GM23338 (cell line): Measurements from ENCODE around the gene RXFP2. TPM values are rescaled to one million over a fixed set of nuclear protein-coding genes. Genes with fewer than 3 reads are reported as not detected.

Source experiments
- ATAC-seq: fragments of 200-7000 bp; cut with Tn5 transposase; 3 replicates; pipeline ENCODE4 v1.9.1; 2020
- DNase-seq: peaks from one replicate; pipeline ENCODE4 v3.0.0-alpha.2; 2015; ENCODE audit warnings: low spot score
- H2AFZ ChIP-seq: fragments of 200-600 bp; sonication (generic); 2 replicates; pipeline ENCODE4 v1.8.0; 2016; ENCODE audit warnings: antibody characterized with exemption, mild to moderate bottlenecking, moderate library complexity
- H3F3A ChIP-seq: fragments of 200-600 bp; sonication (generic); replicated peaks from 2 replicates; pipeline ENCODE4 v1.8.0; 2017; ENCODE audit warnings: antibody characterized with exemption, mixed run types, low read depth
- H3K27ac ChIP-seq: fragments of 200-600 bp; sonication (generic); 2 replicates; pipeline ENCODE4 v1.6.1; 2016; ENCODE audit warnings: low read depth
- H3K27me3 ChIP-seq: fragments of 200-600 bp; sonication (generic); 2 replicates; pipeline ENCODE4 v1.8.0; 2016; ENCODE audit warnings: mild to moderate bottlenecking, mixed run types, moderate library complexity; ENCODE audit not compliant: insufficient read depth
- H3K36me3 ChIP-seq: fragments of 200-600 bp; sonication (generic); 2 replicates; pipeline ENCODE4 v1.8.0; 2016; ENCODE audit warnings: mild to moderate bottlenecking; ENCODE audit not compliant: insufficient read depth
- H3K4me1 ChIP-seq: fragments of 200-600 bp; sonication (generic); 2 replicates; pipeline ENCODE4 v1.8.0; 2016; ENCODE audit warnings: mild to moderate bottlenecking, moderate library complexity; ENCODE audit not compliant: insufficient read depth
- H3K4me2 ChIP-seq: fragments of 200-600 bp; sonication (generic); 2 replicates; pipeline ENCODE4 v1.7.1; 2017; ENCODE audit warnings: mixed run types
- H3K4me3 ChIP-seq: fragments of 200-600 bp; sonication (generic); 2 replicates; pipeline ENCODE4 v1.6.1; 2016; ENCODE audit warnings: mixed run types
- H3K79me2 ChIP-seq: fragments of 200-600 bp; sonication (generic); replicated peaks from 2 replicates; pipeline ENCODE4 v1.8.0; 2017; ENCODE audit warnings: mild to moderate bottlenecking; ENCODE audit not compliant: insufficient read depth
- H3K9me2 ChIP-seq: fragments of 200-600 bp; sonication (generic); 2 replicates; pipeline ENCODE4 v1.8.0; 2017; ENCODE audit not compliant: insufficient read depth
- H4K20me1 ChIP-seq: fragments of 200-600 bp; sonication (generic); replicated peaks from 2 replicates; pipeline ENCODE4 v1.8.0; 2017; ENCODE audit warnings: mild to moderate bottlenecking; ENCODE audit not compliant: insufficient read depth
- H3K27ac Mint-ChIP-seq: 2 replicates; pipeline ENCODE4 v1.8.0; 2020; ENCODE audit warnings: inconsistent platforms, mild to moderate bottlenecking, moderate library complexity, mixed read lengths
- H3K27me3 Mint-ChIP-seq: 3 replicates; pipeline ENCODE4 v1.8.0; 2022; ENCODE audit warnings: low read depth, mild to moderate bottlenecking, moderate library complexity, mixed read lengths, inconsistent platforms; ENCODE audit not compliant: insufficient read depth, poor library complexity
- H3K36me3 Mint-ChIP-seq: 3 replicates; pipeline ENCODE4 v1.8.0; 2021; ENCODE audit warnings: low read depth, mild to moderate bottlenecking, inconsistent platforms, moderate library complexity, mixed read lengths
- H3K4me1 Mint-ChIP-seq: 3 replicates; pipeline ENCODE4 v1.8.0; 2020; ENCODE audit warnings: mild to moderate bottlenecking, inconsistent platforms, mixed read lengths
- H3K4me3 Mint-ChIP-seq: 3 replicates; pipeline ENCODE4 v1.8.0; 2021; ENCODE audit warnings: moderate library complexity, mild to moderate bottlenecking, inconsistent platforms, mixed read lengths
- H3K9me3 Mint-ChIP-seq: 3 replicates; pipeline ENCODE4 v1.8.0; 2020; ENCODE audit warnings: moderate library complexity, mild to moderate bottlenecking, inconsistent platforms, mixed read lengths
- CREB1 ChIP-seq: fragments of 250-450 bp; sonication (Bioruptor Pico); IDR thresholded peaks from 2 replicates; pipeline ENCODE4 v1.5.0; 2020; ENCODE audit warnings: low read depth, mild to moderate bottlenecking, moderate library complexity
- EZH2 ChIP-seq: fragments of 200-600 bp; sonication (generic); IDR thresholded peaks from one replicate; pipeline ENCODE4 v1.8.0; 2017; ENCODE audit warnings: antibody characterized with exemption, mild to moderate bottlenecking, low read depth; ENCODE audit not compliant: unreplicated experiment
- EZH2phosphoT487 ChIP-seq: fragments of 200-600 bp; sonication (generic); IDR thresholded peaks from one replicate; pipeline ENCODE4 v1.8.1; 2018; ENCODE audit warnings: antibody characterized with exemption; ENCODE audit not compliant: unreplicated experiment
- JUNB ChIP-seq: IDR thresholded peaks from one replicate; pipeline ENCODE4 v1.6.1; 2016; ENCODE audit warnings: antibody characterized with exemption; ENCODE audit not compliant: unreplicated experiment
- NANOG ChIP-seq: IDR thresholded peaks from 2 replicates; pipeline ENCODE4 v1.6.1; 2016; ENCODE audit warnings: antibody characterized with exemption, borderline replicate concordance
- POLR2AphosphoS5 ChIP-seq: IDR thresholded peaks from 2 replicates; pipeline ENCODE4 v1.6.1; 2016; ENCODE audit warnings: antibody characterized with exemption, low read depth
- REST ChIP-seq: IDR thresholded peaks from one replicate; pipeline ENCODE4 v1.6.1; 2018; ENCODE audit warnings: antibody characterized with exemption; ENCODE audit not compliant: unreplicated experiment
- STAT1 ChIP-seq: IDR thresholded peaks from one replicate; pipeline ENCODE4 v1.6.1; 2016; ENCODE audit warnings: antibody characterized with exemption; ENCODE audit not compliant: unreplicated experiment
- ZNF114 ChIP-seq: fragments of 250-450 bp; sonication (Bioruptor Pico); IDR thresholded peaks from 2 replicates; pipeline ENCODE4 v1.5.0; 2020; ENCODE audit warnings: mild to moderate bottlenecking, moderate library complexity
- ZNF331 ChIP-seq: fragments of 250-450 bp; sonication (Bioruptor Pico); IDR thresholded peaks from 2 replicates; pipeline ENCODE4 v1.5.0; 2020; ENCODE audit warnings: low read depth, mild to moderate bottlenecking, moderate library complexity
- ZNF462 ChIP-seq: fragments of 250-450 bp; sonication (Bioruptor Pico); IDR thresholded peaks from 2 replicates; pipeline ENCODE4 v1.5.0; 2020; ENCODE audit warnings: mild to moderate bottlenecking, moderate library complexity
- polyA plus RNA-seq: library from polyadenylated mRNA; unstranded; fragments of >200 nt; fragmentation: Nextera tagmentation; extraction: Ambion mirVana; gene quantifications from 2 replicates; pipeline ENCODE4 v1.2.1, GENCODE V29; 2016
- total RNA-seq: library from RNA; depleted of rRNA; stranded (reverse); fragments of >200 nt; shearing (Covaris generic); gene quantifications from 2 replicates; pipeline ENCODE4 v1.2.3, GENCODE V29; 2014
- TF ChIP-seq, protein P1 (sequence below): IDR thresholded peaks from 2 replicates; pipeline ENCODE4 v1.6.1; 2016; ENCODE audit warnings: antibody characterized with exemption
- TF ChIP-seq, protein P2 (sequence below), 2 experiments: fragments of 200-600 bp in 1 of 2; sonication (generic) in 1 of 2; conservative IDR thresholded peaks; 2 replicates each; pipeline versions ENCODE4 v1.5.1 to v1.6.1; 2016 to 2017; ENCODE audit warnings: antibody characterized with exemption in 2 of 2, low read depth in 2 of 2, mild to moderate bottlenecking in 2 of 2, moderate library complexity in 1 of 2

The RXFP2 gene
- total and polyA plus RNA-seq, 2 experiments from 2014 or later, result not detected

GRCh38 chr13:31755803-31756212 lies 16.5 kb downstream of the RXFP2 start:
- H3K4me3 ChIP-seq, result no peak overlapping the region
- no peaks in the 10 kb centered on the region for H3K36me3 ChIP-seq
- H3K27me3 ChIP-seq, result no peaks in the 10 kb centered on the region
- H4K20me1 ChIP-seq, result no peaks in the 10 kb centered on the region
- H3K36me3 Mint-ChIP-seq, result no peaks in the 10 kb centered on the region; the same call in 2 of the 3 replicates
- no peaks in the 10 kb centered on the region for H3K4me1 ChIP-seq
- H3F3A ChIP-seq, result no peaks in the 10 kb centered on the region
- no peak for TF ChIP-seq ZNF331 (CRISPR knock-in tag)
- no peak for TF ChIP-seq EZH2
- no peak for TF ChIP-seq CREB1 (CRISPR knock-in tag)
- TF ChIP-seq, protein P1, sequence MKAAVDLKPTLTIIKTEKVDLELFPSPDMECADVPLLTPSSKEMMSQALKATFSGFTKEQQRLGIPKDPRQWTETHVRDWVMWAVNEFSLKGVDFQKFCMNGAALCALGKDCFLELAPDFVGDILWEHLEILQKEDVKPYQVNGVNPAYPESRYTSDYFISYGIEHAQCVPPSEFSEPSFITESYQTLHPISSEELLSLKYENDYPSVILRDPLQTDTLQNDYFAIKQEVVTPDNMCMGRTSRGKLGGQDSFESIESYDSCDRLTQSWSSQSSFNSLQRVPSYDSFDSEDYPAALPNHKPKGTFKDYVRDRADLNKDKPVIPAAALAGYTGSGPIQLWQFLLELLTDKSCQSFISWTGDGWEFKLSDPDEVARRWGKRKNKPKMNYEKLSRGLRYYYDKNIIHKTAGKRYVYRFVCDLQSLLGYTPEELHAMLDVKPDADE, result no peak
- TF ChIP-seq STAT1, result no peak
- no peak for TF ChIP-seq ZNF114 (CRISPR knock-in tag)
- no peak for TF ChIP-seq ZNF462
- no peak for TF ChIP-seq POLR2AphosphoS5
- TF ChIP-seq EZH2phosphoT487, result no peak
- no peak for TF ChIP-seq REST
- no peak for TF ChIP-seq NANOG
- TF ChIP-seq, protein P2, sequence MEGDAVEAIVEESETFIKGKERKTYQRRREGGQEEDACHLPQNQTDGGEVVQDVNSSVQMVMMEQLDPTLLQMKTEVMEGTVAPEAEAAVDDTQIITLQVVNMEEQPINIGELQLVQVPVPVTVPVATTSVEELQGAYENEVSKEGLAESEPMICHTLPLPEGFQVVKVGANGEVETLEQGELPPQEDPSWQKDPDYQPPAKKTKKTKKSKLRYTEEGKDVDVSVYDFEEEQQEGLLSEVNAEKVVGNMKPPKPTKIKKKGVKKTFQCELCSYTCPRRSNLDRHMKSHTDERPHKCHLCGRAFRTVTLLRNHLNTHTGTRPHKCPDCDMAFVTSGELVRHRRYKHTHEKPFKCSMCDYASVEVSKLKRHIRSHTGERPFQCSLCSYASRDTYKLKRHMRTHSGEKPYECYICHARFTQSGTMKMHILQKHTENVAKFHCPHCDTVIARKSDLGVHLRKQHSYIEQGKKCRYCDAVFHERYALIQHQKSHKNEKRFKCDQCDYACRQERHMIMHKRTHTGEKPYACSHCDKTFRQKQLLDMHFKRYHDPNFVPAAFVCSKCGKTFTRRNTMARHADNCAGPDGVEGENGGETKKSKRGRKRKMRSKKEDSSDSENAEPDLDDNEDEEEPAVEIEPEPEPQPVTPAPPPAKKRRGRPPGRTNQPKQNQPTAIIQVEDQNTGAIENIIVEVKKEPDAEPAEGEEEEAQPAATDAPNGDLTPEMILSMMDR (conservative IDR thresholded peaks at IDR 0.05; ENCODE audit: low read depth in 2 of 2), result no peak
- no peak for TF ChIP-seq JUNB
- ATAC-seq (no peak), DNase-seq (no peak)
- no peak overlapping the region for H3K27ac ChIP-seq
- no peaks in the 10 kb centered on the region for H3K79me2 ChIP-seq
- H3K9me2 ChIP-seq, result no peaks in the 10 kb centered on the region; the same call in 1 of the 2 replicates
- no peak overlapping the region for H3K4me2 ChIP-seq
- no peak overlapping the region; the same call in 1 of the 2 replicates for H2AFZ ChIP-seq
- no peak overlapping the region for H3K4me3 Mint-ChIP-seq
- H3K4me1 Mint-ChIP-seq, result no peaks in the 10 kb centered on the region
- peaks cover 6% of the 10 kb centered on the region; the same call in 2 of the 3 replicates for H3K9me3 Mint-ChIP-seq
- H3K27me3 Mint-ChIP-seq, result peaks cover 2% of the 10 kb centered on the region
- H3K27ac Mint-ChIP-seq, result no peak overlapping the region
